Measurements from ENCODE around the gene C12orf43.
"Not testable (repeated sequence)": the region's sequence is repeated elsewhere in the genome, so short reads cannot be mapped to it uniquely, and the experiment has no call there.

The C12orf43 gene

DNA sequence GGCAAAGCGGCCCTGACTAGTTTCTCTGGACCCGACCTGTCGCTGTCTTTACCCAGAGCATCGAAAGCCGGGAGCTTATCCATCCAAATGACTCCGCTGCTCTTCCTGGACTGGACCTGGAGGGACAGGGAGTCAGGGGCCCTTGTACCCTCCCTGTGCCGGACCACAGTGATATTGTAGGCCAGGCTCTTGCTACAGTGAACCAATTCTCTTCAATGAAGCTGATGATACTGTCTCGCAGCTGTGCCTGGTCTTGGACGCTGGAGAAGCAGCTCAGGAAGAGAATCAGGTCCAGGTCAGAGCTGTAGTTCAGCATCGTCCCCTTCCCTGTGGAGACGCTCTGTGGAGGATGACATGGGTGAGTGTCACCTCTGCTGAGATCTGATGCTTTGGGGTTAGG, 37.4 kb upstream of the C12orf43 start:
- Histone ChIP-seq H3K9me3 (ENCODE audit: severe bottlenecking) (no peaks in the 10 kb centered on the region), H3K27ac (ENCODE audit: poor library complexity, severe bottlenecking) (no peak overlapping the region), H3K27me3 (ENCODE audit: insufficient read depth, poor library complexity, severe bottlenecking) (no peaks in the 10 kb centered on the region), H3K4me1 (ENCODE audit: insufficient read depth, poor library complexity, severe bottlenecking) (no peaks in the 10 kb centered on the region), H3K36me3 (ENCODE audit: low read depth) (no peaks in the 10 kb centered on the region), H3K4me3 (ENCODE audit: severe bottlenecking) (no peak overlapping the region)
- ATAC-seq (ENCODE audit: low read depth) (no peak), DNase-seq (ENCODE audit: low spot score) (no peak)
- TF ChIP-seq CTCF (IDR thresholded peaks at IDR 0.05; ENCODE audit: poor library complexity, severe bottlenecking) = no peak

- no peaks in the 10 kb centered on the region for H3K4me1 ChIP-seq (ENCODE audit: insufficient read depth, poor library complexity, severe bottlenecking)
- H3K9me3 ChIP-seq (ENCODE audit: severe bottlenecking) = no peaks in the 10 kb centered on the region
- ATAC-seq (ENCODE audit: low read depth) (no peak), DNase-seq (ENCODE audit: low spot score) (no peak)
- no peaks in the 10 kb centered on the region for H3K36me3 ChIP-seq (ENCODE audit: low read depth)
- H3K4me3 ChIP-seq (ENCODE audit: severe bottlenecking) = no peak overlapping the region
- no peak for TF ChIP-seq CTCF (IDR thresholded peaks at IDR 0.05; ENCODE audit: poor library complexity, severe bottlenecking)
- no peak overlapping the region for H3K27ac ChIP-seq (ENCODE audit: poor library complexity, severe bottlenecking)
- H3K27me3 ChIP-seq (ENCODE audit: insufficient read depth, poor library complexity, severe bottlenecking) = no peaks in the 10 kb centered on the region
Observed at GRCh38 chr12:121050725-121051124, 34.4 kb upstream of the C12orf43 start.

GRCh38 chr12:121048442-121048841, 32.2 kb upstream of the C12orf43 start:
- TF ChIP-seq CTCF (IDR thresholded peaks at IDR 0.05; ENCODE audit: poor library complexity, severe bottlenecking) = no peak
- no peak for ATAC-seq (ENCODE audit: low read depth)
- Histone ChIP-seq H3K4me3 (ENCODE audit: severe bottlenecking) (no peak overlapping the region), H3K27me3 (ENCODE audit: insufficient read depth, poor library complexity, severe bottlenecking) (no peaks in the 10 kb centered on the region), H3K4me1 (ENCODE audit: insufficient read depth, poor library complexity, severe bottlenecking) (no peaks in the 10 kb centered on the region), H3K9me3 (ENCODE audit: severe bottlenecking) (no peaks in the 10 kb centered on the region), H3K36me3 (ENCODE audit: low read depth) (no peaks in the 10 kb centered on the region), H3K27ac (ENCODE audit: poor library complexity, severe bottlenecking) (no peak overlapping the region)
- no peak for DNase-seq (ENCODE audit: low spot score)

GRCh38 chr12:121047400-121047799, 31.1 kb upstream of the C12orf43 start:
- H3K27ac ChIP-seq (ENCODE audit: poor library complexity, severe bottlenecking); H3K36me3 ChIP-seq (ENCODE audit: low read depth); H3K4me3 ChIP-seq (ENCODE audit: severe bottlenecking); H3K9me3 ChIP-seq (ENCODE audit: severe bottlenecking); ATAC-seq (ENCODE audit: low read depth); DNase-seq (ENCODE audit: low spot score); H3K4me1 ChIP-seq (ENCODE audit: insufficient read depth, poor library complexity, severe bottlenecking); H3K27me3 ChIP-seq (ENCODE audit: insufficient read depth, poor library complexity, severe bottlenecking): not testable (repeated sequence)

DNA sequence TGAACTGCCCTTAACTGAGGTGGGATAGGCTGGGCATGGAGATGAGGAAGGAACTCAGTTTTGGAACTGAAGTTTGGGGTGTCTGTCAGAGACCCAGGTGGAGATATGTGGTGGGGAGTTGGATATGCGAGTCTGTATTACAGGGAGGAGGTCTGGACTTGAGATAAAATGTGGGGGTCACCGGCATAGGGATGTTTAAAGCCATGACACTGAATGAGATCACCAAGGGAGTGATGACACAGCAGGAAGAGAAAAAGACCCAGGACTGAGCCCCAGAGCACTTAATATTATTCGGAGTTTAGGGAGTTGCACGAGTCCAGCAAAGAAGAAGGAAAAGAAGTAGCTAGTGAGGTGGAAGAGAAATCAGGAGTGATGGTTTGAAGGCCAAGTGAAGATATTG, 26.8 kb upstream of the C12orf43 start:
- no peak for DNase-seq (ENCODE audit: low spot score)
- TF ChIP-seq CTCF (IDR thresholded peaks at IDR 0.05; ENCODE audit: poor library complexity, severe bottlenecking) = no peak
- Histone ChIP-seq H3K4me3 (ENCODE audit: severe bottlenecking) (no peak overlapping the region), H3K36me3 (ENCODE audit: low read depth) (no peaks in the 10 kb centered on the region), H3K9me3 (ENCODE audit: severe bottlenecking) (no peaks in the 10 kb centered on the region), H3K27ac (ENCODE audit: poor library complexity, severe bottlenecking) (no peak overlapping the region), H3K4me1 (ENCODE audit: insufficient read depth, poor library complexity, severe bottlenecking) (no peaks in the 10 kb centered on the region), H3K27me3 (ENCODE audit: insufficient read depth, poor library complexity, severe bottlenecking) (no peaks in the 10 kb centered on the region)
- no peak for ATAC-seq (ENCODE audit: low read depth)
